Parathyroid adenoma (tissue), 2 donors: ENCODE data around the gene KCNJ6.

Experiments used
- H2AFZ ChIP-seq: fragments of 300-600 bp; sonication (generic); one replicate; pipeline ENCODE4 v1.7.0; 2017; ENCODE audit warnings: antibody characterized with exemption, mild to moderate bottlenecking
- H3K27ac ChIP-seq: fragments of 300-600 bp; sonication (generic); one replicate; pipeline ENCODE4 v1.7.0; 2017
- H3K27me3 ChIP-seq: fragments of 300-600 bp; sonication (generic); one replicate; pipeline ENCODE4 v1.7.0; 2017; ENCODE audit warnings: low read length; ENCODE audit not compliant: control insufficient read depth, insufficient read depth
- H3K36me3 ChIP-seq: fragments of 300-600 bp; sonication (generic); one replicate; pipeline ENCODE4 v1.7.0; 2017; ENCODE audit warnings: low read length; ENCODE audit not compliant: control insufficient read depth, insufficient read depth
- H3K4me1 ChIP-seq: fragments of 300-600 bp; sonication (generic); one replicate; pipeline ENCODE4 v1.7.0; 2017; ENCODE audit warnings: control low read depth
- H3K4me2 ChIP-seq: fragments of 300-600 bp; sonication (generic); one replicate; pipeline ENCODE4 v1.7.0; 2017; ENCODE audit warnings: low read length
- H3K4me3 ChIP-seq: fragments of 300-600 bp; sonication (generic); one replicate; pipeline ENCODE4 v1.7.0; 2017; ENCODE audit warnings: low read depth, low read length
- H3K79me2 ChIP-seq: fragments of 300-600 bp; sonication (generic); one replicate; pipeline ENCODE4 v1.7.0; 2017; ENCODE audit warnings: control low read depth
- H3K9ac ChIP-seq: fragments of 300-600 bp; sonication (generic); one replicate; pipeline ENCODE4 v1.7.0; 2017; ENCODE audit warnings: mild to moderate bottlenecking
- H3K9me3 ChIP-seq: fragments of 300-600 bp; sonication (generic); one replicate; pipeline ENCODE4 v1.7.0; 2017; ENCODE audit warnings: low read length; ENCODE audit not compliant: control insufficient read depth
- CTCF ChIP-seq: fragments of 300-600 bp; sonication (generic); IDR thresholded peaks from one replicate; pipeline ENCODE4 v1.7.0; 2017; ENCODE audit warnings: antibody characterized with exemption, mild to moderate bottlenecking
- donor health status: primary hyperparathyroidism.

The KCNJ6 gene

GRCh38 chr21:37871121-37871862 lies 45.0 kb downstream of the KCNJ6 start:
- no peak for TF ChIP-seq CTCF
- H3K4me1 ChIP-seq, result no peaks in the 10 kb centered on the region

GRCh38 chr21:37870221-37870620 lies 46.0 kb downstream of the KCNJ6 start:
- Histone ChIP-seq H3K9me3 (no peaks in the 10 kb centered on the region), H3K9ac (no peak overlapping the region), H3K4me2 (no peak overlapping the region), H3K4me1 (no peaks in the 10 kb centered on the region), H3K4me3 (no peak overlapping the region), H3K79me2 (no peaks in the 10 kb centered on the region), H3K27me3 (no peaks in the 10 kb centered on the region), H3K36me3 (no peaks in the 10 kb centered on the region), H2AFZ (no peak overlapping the region), H3K27ac (no peak overlapping the region)
- no peak for TF ChIP-seq CTCF

More at GRCh38 chr21:37871121-37871862, 45.0 kb downstream of the KCNJ6 start:
- Histone ChIP-seq H3K79me2 (no peaks in the 10 kb centered on the region), H2AFZ (no peak overlapping the region), H3K4me3 (no peak overlapping the region), H3K36me3 (no peaks in the 10 kb centered on the region), H3K27me3 (no peaks in the 10 kb centered on the region), H3K9me3 (no peaks in the 10 kb centered on the region), H3K27ac (no peak overlapping the region), H3K4me2 (no peak overlapping the region), H3K9ac (no peak overlapping the region)

- Histone ChIP-seq H3K36me3 (no peaks in the 10 kb centered on the region), H3K4me2 (no peak overlapping the region), H3K27me3 (no peaks in the 10 kb centered on the region), H3K4me1 (no peaks in the 10 kb centered on the region), H3K27ac (no peak overlapping the region), H3K9ac (no peak overlapping the region), H3K9me3 (no peaks in the 10 kb centered on the region), H3K79me2 (no peaks in the 10 kb centered on the region), H3K4me3 (no peak overlapping the region), H2AFZ (no peak overlapping the region)
- TF ChIP-seq CTCF, result no peak
Observed at GRCh38 chr21:37869661-37870060, 46.6 kb downstream of the KCNJ6 start.

GRCh38 chr21:37868446-37869295 lies 47.6 kb downstream of the KCNJ6 start:
- Histone ChIP-seq H3K27me3 (no peaks in the 10 kb centered on the region), H3K4me3 (no peak overlapping the region), H3K9me3 (no peaks in the 10 kb centered on the region), H3K9ac (no peak overlapping the region), H2AFZ (no peak overlapping the region), H3K4me1 (no peaks in the 10 kb centered on the region), H3K4me2 (no peak overlapping the region), H3K27ac (no peak overlapping the region), H3K79me2 (no peaks in the 10 kb centered on the region), H3K36me3 (no peaks in the 10 kb centered on the region)
- no peak for TF ChIP-seq CTCF
